Loucy (cell line): ENCODE data around the gene MUC6.
A peak's percentile ranks its signal among the peaks of the same experiment; 100 is the strongest.

Experiments used
- H2AFZ ChIP-seq: fragments of 200-600 bp; sonication (generic); 2 replicates; pipeline ENCODE4 v1.6.0; 2016; ENCODE audit warnings: antibody characterized with exemption, mild to moderate bottlenecking, low read length, moderate library complexity
- H3F3A ChIP-seq: fragments of 200-600 bp; 2 replicates; pipeline ENCODE4 v1.6.0; 2016; ENCODE audit warnings: antibody characterized with exemption, low read depth, mild to moderate bottlenecking
- H3K27me3 ChIP-seq: fragments of 200-600 bp; sonication (generic); 2 replicates; pipeline ENCODE4 v1.6.1; 2014; ENCODE audit warnings: low read length, mild to moderate bottlenecking; ENCODE audit not compliant: insufficient read depth, poor library complexity, severe bottlenecking
- H3K36me3 ChIP-seq: fragments of 200-600 bp; sonication (generic); 2 replicates; pipeline ENCODE4 v1.6.1; 2016; ENCODE audit warnings: low read length; ENCODE audit not compliant: insufficient read depth
- H3K4me1 ChIP-seq: fragments of 200-600 bp; sonication (generic); 2 replicates; pipeline ENCODE4 v1.5.1; 2014; ENCODE audit warnings: low read length, mild to moderate bottlenecking; ENCODE audit not compliant: insufficient read depth, poor library complexity, severe bottlenecking
- H3K4me2 ChIP-seq: fragments of 200-600 bp; sonication (generic); 2 replicates; pipeline ENCODE4 v1.6.0; 2014; ENCODE audit warnings: antibody characterized with exemption, low read length, low read depth, mild to moderate bottlenecking; ENCODE audit not compliant: poor library complexity, severe bottlenecking
- H3K4me3 ChIP-seq: fragments of 200-600 bp; sonication (generic); 2 replicates; pipeline ENCODE4 v1.5.1; 2014; ENCODE audit warnings: low read length, mild to moderate bottlenecking, mixed read lengths; ENCODE audit not compliant: poor library complexity, severe bottlenecking
- H3K79me2 ChIP-seq: fragments of 200-600 bp; sonication (generic); 2 replicates; pipeline ENCODE4 v1.6.1; 2014; ENCODE audit warnings: low read length; ENCODE audit not compliant: insufficient read depth
- H3K9ac ChIP-seq: fragments of 200-600 bp; sonication (generic); 2 replicates; pipeline ENCODE4 v1.6.0; 2014; ENCODE audit warnings: mild to moderate bottlenecking, low read depth, low read length, moderate library complexity; ENCODE audit not compliant: poor library complexity, severe bottlenecking
- H3K9me2 ChIP-seq: fragments of 200-600 bp; sonication (generic); replicated peaks from 2 replicates; pipeline ENCODE4 v1.6.1; 2016; ENCODE audit warnings: low read depth, low read length, mixed read lengths
- H3K9me3 ChIP-seq: fragments of 200-600 bp; sonication (generic); 2 replicates; pipeline ENCODE4 v1.6.1; 2014; ENCODE audit warnings: mild to moderate bottlenecking, antibody characterized with exemption, low read length, low read depth; ENCODE audit not compliant: insufficient read depth
- H4K20me1 ChIP-seq: fragments of 200-600 bp; sonication (generic); 2 replicates; pipeline ENCODE4 v1.6.0; 2014; ENCODE audit warnings: antibody characterized with exemption, low read length, mild to moderate bottlenecking; ENCODE audit not compliant: insufficient read depth, poor library complexity, severe bottlenecking
- CTCF ChIP-seq: fragments of 200-600 bp; sonication (generic); conservative IDR thresholded peaks from 2 replicates; pipeline ENCODE4 v1.5.1; 2014; ENCODE audit warnings: mild to moderate bottlenecking, antibody characterized with exemption, low read length
- EZH2phosphoT487 ChIP-seq: fragments of 200-600 bp; IDR thresholded peaks from 2 replicates; pipeline ENCODE4 v1.6.1; 2018; ENCODE audit warnings: antibody characterized with exemption, mild to moderate bottlenecking, moderate library complexity, borderline replicate concordance

The MUC6 gene

GRCh38 chr11:971092-971690 is 65.3 kb downstream of the MUC6 start:
- Histone ChIP-seq H3K4me1 (peaks cover 27% of the 10 kb centered on the region), H3K9me2 (no peaks in the 10 kb centered on the region), H3K27me3 (no peaks in the 10 kb centered on the region), H2AFZ (no peak overlapping the region), H4K20me1 (peaks cover 10% of the 10 kb centered on the region), H3F3A (no peaks in the 10 kb centered on the region), H3K9ac (no peak overlapping the region), H3K4me2 (peak overlapping the region; percentile 57), H3K36me3 (peaks cover 36% of the 10 kb centered on the region; the same call in 1 of the 2 replicates), H3K4me3 (peak overlapping the region; percentile 33), H3K79me2 (peaks cover 38% of the 10 kb centered on the region), H3K9me3 (no peaks in the 10 kb centered on the region)
- TF ChIP-seq EZH2phosphoT487 (no peak), CTCF (no peak)

GRCh38 chr11:970319-970871 is 66.1 kb downstream of the MUC6 start:
- Histone ChIP-seq H3F3A (no peaks in the 10 kb centered on the region), H3K9ac (peak overlapping the region; percentile 49), H3K4me3 (peak overlapping the region; percentile 33), H3K9me3 (no peaks in the 10 kb centered on the region), H2AFZ (no peak overlapping the region), H3K36me3 (peaks cover 39% of the 10 kb centered on the region; the same call in 1 of the 2 replicates), H3K27me3 (no peaks in the 10 kb centered on the region), H3K4me1 (peaks cover 25% of the 10 kb centered on the region), H3K79me2 (peaks cover 46% of the 10 kb centered on the region), H4K20me1 (peaks cover 6% of the 10 kb centered on the region), H3K9me2 (no peaks in the 10 kb centered on the region), H3K4me2 (peak overlapping the region; percentile 57)
- TF ChIP-seq EZH2phosphoT487 = no peak
- no peak for TF ChIP-seq CTCF

- H3K9me3 ChIP-seq = no peaks in the 10 kb centered on the region
- H3K36me3 ChIP-seq = peaks cover 33% of the 10 kb centered on the region; the same call in 1 of the 2 replicates
- peaks cover 47% of the 10 kb centered on the region for H3K79me2 ChIP-seq
- H3K9ac ChIP-seq = peak overlapping the region; percentile 49
- H3K4me1 ChIP-seq = peaks cover 25% of the 10 kb centered on the region
- H3K9me2 ChIP-seq = no peaks in the 10 kb centered on the region
- no peaks in the 10 kb centered on the region for H3K27me3 ChIP-seq
- peak overlapping the region; percentile 33 for H3K4me3 ChIP-seq
- no peak overlapping the region for H2AFZ ChIP-seq
- peaks cover 6% of the 10 kb centered on the region for H4K20me1 ChIP-seq
- TF ChIP-seq EZH2phosphoT487 (no peak), CTCF (no peak)
- no peaks in the 10 kb centered on the region for H3F3A ChIP-seq
- peak overlapping the region; percentile 57 for H3K4me2 ChIP-seq
Measured at GRCh38 chr11:969651-970205, 66.8 kb downstream of the MUC6 start.
